HG03103 (cell line): Measurements from ENCODE around the gene DGKD.
"Not testable (repeated sequence)": the region's sequence is repeated elsewhere in the genome, so short reads cannot be mapped to it uniquely, and the experiment has no call there.

Source experiments
- ATAC-seq: cut with Tn5 transposase; IDR thresholded peaks from one replicate; pipeline ENCODE4 v1.9.1; 2021; ENCODE audit warnings: low read depth; ENCODE audit not compliant: unreplicated experiment

DGKD gene

DNA sequence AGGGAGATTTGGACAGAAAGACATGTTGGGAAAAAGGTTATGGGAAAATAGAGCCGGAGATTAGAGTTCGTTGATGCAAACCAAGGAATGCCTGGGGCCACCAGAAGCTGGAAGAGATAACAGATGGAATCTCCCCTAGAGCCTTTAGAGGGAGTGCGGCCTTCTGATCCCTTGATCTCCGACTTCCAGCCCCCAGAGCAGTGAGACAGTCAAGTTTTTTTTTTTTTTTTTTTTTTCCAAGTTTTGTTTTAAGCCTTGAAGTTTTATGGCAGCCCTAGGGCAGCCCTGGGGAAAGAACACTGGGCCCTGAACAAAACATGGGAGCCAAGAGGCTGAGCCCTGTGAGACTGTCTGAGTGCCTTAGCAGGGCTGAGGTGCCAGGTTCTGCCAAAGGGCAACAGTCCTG is 6.5 kb downstream of the DGKD start:
- no peak for ATAC-seq

DNA sequence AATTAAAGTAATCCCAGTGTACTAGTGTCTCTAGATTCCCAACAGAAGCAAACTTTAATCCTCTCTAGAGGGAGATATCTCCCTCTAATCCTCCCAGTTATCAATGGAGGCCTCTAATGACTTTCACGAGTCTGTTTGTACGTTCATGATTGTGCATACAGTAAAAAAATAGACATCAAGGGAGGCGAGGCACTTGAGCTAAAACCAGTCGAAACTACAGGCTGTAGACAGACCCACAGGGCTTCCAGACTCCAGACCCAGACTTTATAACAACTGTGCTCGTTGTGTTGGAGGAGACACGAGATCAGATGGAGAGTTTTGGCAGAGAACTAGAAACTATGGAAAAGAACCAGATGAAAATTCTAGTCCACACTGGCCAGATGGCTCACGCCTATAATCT is 7.0 kb downstream of the DGKD start:
- no peak for ATAC-seq

DNA sequence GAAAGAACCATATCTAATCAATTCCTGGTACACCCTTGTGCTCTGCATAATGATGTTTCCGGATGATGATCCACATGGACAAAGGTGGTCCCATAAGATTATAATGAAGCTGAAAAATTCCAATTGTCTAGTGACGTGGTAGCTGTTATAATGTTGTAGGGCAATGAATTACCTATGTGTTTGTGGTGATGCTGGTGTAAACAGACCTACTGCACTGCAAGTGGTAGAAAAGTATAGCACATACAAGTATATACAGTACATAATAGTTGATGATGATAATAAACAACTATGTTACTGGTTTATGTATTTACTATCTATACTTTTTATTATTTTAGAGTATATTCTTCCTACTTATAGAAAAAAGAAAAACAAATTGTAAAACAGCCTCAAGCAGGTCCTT is 8.4 kb downstream of the DGKD start:
- ATAC-seq, result no peak

DNA sequence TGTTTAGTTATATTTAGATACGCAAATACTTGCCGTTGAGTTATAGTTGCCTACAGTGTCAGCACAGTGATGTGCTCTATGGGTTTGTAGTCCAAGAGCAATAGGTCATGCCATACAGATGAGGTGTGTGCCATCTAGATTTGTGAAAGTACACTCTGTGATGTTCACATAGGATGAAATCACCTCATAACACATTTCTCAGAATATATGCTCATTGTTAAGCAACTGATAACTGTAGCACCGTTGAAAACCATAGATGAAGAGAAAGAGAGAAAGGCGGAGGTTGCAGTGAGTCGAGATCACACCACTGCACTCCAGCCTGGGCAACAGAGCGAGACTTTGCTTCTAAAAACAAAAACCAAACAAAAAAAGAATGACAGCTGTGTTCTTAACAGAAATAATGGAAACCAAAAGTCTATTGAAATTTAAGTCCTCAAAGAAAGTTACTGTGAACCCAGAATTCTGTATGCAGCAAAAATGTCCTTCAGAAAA is 9.5 kb downstream of the DGKD start:
- no peak for ATAC-seq

DNA sequence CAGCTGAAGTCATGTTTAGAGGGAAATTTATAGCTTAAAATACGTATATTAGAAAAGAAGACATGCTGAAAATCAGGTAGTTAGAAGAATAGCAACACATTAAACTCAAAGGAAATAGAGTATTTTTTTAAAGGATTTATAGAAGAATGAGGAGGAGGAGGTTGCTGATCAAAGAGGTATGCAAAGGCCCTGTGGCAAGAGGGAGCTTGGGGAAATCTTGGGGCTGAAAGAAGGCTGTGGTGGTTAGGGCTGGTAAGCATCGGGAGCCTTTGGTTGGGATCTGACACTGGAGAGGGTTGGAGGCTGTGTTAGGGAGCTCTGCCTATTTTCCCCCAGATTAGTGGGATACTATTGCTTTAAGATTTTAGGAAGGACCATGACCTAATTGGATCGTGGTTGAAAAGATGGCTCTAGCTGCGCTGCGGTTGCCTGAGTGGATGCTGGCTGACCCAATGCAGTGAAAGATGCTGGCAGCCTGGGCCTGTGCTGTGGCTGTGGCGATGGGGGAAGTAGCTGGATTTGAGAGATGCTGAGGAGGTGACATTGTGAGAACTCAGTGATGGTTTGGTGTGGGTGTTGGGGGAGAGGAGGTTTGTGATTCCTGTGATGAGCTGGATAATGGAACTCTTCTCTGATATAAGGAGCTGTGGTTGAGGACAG is 11.7 kb downstream of the DGKD start:
- ATAC-seq, result no peak

DNA sequence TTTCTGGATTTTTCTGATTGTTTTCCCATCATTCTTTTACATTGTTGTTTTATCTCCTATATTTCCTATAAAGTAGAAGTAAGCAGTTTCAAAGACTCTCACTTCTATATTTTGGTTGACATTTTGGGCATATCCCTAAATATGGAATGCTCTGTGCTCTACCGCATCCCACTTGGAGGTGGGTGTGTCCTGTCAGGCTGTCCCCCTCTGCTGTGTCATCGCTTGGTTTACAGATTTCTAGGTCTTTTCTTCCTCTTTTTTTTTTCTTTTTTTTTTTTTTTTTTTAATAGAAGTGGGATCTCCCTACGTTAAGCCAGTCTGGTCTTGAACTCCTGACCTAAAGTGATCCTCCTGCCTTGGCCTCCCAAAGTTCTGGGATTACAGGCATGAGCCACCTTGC is 13.3 kb downstream of the DGKD start:
- ATAC-seq, result no peak

DNA sequence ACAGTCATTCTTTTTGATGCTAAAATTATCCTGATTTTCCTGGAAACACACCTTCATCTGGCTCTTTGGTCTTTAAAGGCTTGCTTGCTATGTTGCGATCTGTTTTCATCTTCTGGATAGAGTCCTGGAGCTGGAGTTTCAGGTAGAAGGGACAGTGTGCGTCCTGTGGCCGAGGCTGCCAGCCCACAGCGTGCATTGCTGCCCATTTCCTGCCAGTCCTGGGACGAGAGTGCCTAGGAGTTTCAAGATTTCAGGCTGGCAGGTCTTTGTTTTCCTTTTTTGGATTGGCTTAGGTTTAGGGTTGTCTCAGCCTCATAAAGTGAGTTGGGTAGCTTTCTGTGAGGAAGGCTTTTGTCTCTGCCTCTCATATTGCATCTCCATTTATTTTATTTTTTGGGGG is 14.5 kb downstream of the DGKD start:
- no peak for ATAC-seq

DNA sequence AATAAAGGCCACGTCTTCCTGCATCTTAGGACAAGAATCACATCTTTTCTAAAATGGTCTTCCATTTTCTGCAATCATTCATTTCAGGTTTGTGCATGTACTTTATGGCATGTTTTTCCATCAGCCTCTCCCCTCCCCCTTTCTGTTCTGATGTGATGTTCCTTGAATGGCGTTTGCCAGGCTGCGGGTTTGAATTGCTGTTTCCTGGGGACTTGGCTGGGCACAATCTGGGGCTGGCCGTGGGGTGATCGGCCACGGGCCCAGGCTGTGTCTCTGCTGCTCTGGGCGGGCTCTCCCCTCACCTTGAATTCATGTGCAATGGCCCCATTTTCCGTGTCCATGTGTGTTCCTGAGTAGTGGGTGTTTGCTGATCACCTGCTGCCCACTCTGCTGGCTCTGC is 15.2 kb downstream of the DGKD start:
- ATAC-seq, result no peak

DNA sequence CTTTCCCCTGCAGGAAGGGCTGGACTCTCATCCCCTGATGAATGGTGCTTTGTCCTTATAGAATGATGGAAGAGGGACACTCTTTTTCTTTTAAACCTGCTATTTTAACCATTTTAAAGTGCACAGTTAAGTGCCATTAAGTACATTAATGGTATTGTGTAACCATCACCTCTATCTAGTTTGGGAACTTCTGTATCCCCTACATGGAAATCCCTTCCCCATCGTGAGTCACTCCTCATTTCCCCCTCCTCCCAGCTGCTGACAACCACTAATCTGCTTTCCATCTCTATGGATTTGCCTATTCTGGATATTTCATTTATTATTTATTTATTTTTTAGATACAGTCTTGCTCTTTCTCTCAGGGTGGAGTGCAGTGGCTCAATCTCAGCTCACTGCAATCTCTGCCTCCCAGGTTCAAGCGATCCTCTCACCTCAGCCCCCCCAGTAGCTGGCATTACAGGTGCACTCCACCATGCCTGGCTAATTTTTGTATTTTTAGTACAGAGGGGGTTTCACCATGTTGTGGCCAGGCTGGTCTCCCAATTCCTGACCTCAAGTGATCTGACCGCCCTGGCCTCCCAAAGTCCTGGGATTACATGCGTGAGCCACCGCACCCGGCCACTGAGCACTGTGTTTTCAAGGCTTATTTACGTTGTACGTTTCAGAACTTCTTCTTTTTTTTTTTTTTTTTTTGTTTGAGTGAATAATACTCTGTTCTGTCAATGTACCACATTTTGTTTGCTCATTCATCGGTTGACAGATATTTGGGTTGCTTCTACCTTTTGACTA is 15.8 kb downstream of the DGKD start:
- ATAC-seq, result no peak

DNA sequence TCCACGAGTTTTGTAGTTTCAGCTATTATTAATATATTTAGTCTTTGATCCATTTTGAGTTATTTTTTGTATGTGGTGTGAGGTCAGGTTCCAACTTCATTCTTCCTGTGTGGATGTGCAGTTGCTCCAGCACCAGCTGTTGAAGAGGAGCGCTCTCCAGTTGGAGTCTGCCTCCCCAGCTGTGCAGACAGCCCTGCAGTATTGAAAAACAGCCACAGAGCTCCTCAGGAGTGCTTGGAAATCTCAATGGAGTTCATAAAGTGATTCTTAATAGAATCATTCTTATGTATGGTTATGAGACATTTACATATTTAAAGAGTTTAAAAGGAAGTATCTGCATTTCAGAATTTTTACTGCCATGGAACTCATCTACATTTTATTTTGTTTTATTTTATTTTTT is 17.3 kb downstream of the DGKD start:
- no peak for ATAC-seq

DNA sequence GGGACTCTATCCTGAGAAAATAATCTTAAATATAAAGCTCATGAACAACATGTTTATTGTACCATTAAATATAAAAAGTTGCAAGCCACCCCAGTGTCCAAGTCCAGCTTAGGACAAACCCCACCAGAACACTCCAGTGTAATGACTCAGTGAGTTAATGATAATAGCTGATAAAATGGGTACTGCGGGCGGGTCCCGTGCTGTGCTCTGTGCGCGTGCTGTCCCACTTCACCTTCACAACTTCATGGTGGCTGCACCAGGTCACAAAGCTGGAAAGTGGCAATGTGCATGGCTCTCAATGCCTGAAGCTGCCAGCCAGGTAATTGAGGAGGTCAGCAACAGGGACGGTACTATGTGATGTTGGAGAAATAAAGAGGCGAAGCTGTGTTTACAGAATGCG is 18.6 kb downstream of the DGKD start:
- no peak for ATAC-seq

DNA sequence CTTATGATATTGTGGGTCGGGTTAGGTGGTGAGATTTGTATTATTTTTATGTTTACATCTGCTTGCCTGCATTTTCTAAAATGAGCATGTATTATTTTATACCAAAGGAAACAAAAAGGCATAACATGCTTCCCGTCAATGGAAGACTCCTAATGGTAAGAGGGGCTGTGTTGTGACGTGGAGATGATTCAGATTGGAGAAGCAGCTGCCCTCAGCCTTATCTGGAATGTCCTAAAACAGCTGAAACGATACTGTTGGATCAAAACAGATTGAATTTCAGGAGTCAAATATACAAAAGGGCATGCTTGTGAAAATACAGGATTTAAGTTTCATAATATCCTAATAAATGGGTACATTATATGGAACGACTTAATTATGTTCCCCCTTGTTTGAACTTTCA is 19.0 kb downstream of the DGKD start:
- ATAC-seq, result no peak

DNA sequence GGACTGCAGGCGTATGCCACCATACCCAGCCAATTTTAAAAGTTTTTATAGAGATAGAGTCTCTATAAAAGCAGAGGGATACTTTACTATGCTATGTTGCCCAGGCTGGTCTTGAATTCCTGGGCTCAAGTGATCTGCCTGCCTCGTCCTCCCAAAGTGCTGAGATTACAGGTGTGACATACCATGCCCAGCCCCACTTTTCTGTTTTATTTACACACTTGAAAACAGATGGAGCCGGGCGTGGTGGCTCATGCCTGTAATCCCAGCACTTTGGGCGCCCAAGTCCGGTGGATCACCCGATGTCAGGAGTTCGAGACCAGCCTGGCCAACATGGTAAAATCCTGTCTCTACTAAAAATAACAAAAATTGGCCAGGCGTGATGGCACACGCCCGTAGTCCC is 20.5 kb downstream of the DGKD start:
- not testable (repeated sequence) for ATAC-seq

DNA sequence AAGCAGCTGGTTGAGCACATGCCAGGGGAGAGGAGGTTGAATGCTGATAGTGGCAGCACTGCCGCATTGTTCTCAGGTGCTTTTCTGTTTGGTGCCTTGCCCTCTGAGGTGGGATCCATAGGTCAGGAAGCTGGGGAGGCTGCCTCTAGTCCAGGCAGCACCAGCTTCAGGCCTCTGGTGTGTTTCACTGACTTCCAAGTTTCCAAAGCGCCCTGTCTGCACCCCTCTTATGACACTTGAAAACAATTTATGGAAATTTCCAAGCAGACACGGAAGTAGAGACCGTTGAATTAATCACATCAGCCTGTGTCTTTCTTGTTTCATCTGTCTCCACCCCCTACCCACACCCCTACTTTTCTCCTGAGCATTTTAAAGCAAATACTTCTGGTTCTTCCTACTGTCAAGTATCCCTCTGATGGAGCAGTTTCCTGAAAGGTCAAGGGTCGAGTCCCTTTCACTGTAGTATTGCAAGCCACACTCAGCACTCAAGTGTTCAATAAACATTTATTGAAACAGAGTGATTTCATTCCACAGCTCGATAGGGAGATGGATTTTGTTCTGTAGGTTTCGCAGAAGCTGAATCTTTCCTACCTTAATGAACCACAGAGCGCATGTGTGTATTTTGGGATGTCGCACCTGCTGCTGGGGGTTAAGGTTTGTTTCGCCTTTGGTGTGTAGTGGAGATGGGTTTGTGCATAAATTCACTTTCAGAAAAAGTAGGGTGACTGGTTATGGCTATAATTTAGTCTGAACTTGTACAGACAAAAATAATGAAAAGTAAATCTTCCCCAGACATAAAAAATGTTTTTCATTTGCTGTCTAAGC is 21.4 kb downstream of the DGKD start:
- ATAC-seq, result no peak

DNA sequence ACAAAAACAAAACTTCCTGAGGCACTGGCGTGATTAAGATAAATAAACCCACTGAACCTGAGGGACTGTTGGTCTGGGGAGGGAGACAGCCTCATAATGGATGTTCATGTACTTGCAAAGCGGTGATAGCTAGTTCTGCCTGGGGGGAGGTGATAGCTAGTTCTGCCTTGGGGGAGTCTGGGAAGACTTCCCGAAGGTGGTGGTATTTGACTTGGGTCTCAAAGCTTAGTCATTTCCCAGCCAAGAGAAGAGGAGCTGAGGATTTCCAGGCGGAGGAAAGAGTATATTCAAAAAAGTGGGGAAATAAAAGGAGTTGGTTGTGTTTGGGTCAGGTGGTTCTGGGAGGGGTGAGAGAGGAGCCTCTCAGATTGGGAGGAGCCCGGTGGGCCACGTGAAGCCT is 24.7 kb downstream of the DGKD start:
- ATAC-seq, result no peak

DNA sequence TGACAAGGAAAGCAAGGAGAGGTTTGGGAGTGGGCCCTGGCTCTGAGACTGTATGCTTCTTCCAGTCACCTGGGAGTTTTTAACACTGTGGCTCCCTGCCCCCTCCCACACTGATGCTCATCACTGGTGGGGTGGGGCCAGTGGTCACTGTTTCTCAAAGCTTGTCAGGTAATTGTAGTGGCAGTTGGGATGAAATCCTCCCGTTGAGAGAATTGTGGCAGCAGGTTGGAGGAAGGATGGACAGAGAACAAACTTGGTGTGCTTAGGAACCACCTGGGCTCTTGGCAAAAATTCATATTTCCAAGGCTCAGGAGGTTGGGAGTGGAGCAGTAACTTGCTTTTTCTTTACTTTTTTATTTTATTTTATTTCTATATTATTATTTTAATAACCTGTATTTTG is 25.1 kb downstream of the DGKD start:
- no peak for ATAC-seq

DNA sequence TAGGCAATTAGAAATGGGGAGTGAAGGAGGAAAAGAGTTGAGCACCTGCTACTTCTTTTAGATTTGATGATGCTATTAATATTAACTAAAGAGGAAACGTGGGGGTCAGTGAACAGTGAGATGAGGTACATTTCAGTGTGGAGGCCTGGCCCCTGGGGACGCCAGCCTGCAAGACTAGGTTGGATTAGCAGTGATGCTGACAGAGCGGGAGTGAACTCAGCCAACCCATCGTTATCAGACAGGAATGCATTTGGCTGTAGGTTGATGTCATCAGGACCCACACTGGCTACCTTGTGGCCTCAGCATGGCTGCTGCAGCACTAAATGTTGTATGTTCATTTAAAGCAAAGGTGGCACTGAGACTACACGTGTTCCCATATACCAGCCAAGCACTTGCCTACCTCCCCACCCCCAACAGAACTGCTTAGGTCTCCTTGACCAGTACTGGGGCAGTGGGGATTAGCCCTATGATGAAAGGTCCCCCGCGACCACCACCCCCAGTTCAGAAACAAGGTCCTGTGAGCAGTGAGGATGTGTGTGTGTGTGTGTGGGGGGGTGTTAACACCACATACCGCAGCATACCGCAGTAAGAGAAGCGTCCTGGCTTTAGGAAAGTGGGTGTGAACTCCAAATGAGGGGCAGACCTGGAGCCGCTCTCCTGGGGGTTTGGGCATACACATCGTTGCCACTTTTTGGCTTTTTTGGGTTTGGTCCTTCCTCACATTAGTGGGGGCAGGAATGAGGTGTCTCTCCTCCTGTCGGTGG is 26.0 kb downstream of the DGKD start:
- ATAC-seq, result no peak

DNA sequence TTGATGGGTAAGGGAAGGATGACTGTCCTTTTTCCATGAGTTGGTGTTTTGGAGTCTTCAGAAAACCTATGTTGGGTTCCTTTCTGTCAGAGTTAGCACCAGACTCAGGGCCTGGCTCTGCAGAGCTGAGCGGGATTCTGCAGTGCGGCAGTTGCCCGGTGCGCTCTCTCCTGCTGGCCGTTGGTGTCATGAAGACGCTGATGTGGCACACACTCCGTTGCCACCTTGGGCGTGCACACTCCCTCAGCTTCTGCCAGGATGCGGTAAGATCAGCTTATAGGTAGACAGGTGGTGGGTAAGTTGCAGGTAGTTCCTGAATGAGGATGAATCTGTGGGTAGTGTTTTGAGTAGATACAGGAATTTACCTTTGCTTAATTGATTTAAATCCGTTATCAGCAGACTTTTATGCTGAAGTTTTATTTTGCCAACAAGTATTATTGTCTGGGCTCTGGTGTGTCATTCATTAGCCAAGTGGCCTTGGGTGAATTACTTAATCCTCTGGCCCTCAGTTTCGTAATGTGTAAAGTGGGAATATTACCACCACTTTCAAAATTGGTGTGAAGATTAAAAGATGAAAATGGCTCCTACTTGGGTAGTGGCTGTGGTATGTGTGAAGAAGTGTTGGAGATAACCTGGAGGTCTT is 26.8 kb downstream of the DGKD start:
- no peak for ATAC-seq

DNA sequence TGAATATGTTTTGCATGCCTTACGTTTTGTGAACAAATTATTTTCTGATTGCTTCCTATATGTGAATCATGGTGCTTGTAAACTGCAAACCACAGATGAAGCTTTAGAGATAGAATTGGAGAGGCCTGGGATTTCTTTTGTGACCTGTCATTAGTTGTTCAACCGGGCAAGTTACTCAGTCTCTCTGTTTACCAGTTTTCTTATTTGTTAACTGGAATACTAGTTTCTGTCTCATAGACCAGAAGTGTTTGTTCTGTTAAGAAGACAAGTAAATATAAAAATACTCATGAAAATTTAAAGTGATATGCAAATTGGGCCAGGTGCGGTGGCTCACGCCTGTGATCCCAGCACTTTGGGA is 27.3 kb downstream of the DGKD start:
- ATAC-seq, result no peak

DNA sequence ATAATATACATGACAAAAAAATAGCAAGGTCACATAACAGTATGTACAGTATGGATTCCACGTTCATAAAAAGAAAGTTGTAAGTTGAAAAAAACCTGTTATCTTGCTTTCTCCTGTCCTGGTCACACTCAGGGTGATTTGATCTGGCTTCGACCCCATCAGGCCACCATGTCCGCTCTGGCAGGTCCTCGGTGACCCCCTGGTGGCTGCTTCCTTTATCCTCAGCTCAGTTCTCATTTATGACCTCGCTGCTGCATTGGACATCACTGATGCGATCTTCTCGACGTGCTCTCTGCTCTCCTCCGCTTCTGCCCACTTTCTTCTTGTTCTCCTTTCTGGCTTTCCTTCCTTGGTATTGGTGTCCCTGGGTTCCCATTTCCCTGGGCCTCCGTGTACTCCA is 29.7 kb downstream of the DGKD start:
- ATAC-seq, result no peak
